Glomerular endothelial cell (primary cell): ENCODE measurements around the gene ST6GAL1. TPM values are rescaled to one million over a fixed set of nuclear protein-coding genes. Genes with fewer than 3 reads are reported as not detected.
"Not testable (repeated sequence)": the region's sequence is repeated elsewhere in the genome, so short reads cannot be mapped to it uniquely, and the experiment has no call there.

Experiments used
- DNase-seq: peaks from one replicate; pipeline ENCODE4 v3.0.0-alpha.2; 2011; ENCODE audit warnings: low read depth, low spot score; ENCODE audit errors: extremely low read depth
- total RNA-seq: library from RNA; depleted of rRNA; stranded (reverse); fragments of >200 nt; gene quantifications from 2 replicates; pipeline ENCODE4 v1.2.3, GENCODE V29; 2015

ST6GAL1 gene
- total RNA-seq, 1 donor from 2014 or later: 81.4 TPM

- no peak for DNase-seq
Measured at GRCh38 chr3:186966406-186966805, 36.1 kb downstream of the ST6GAL1 start.

GRCh38 chr3:186967236-186967635, 36.9 kb downstream of the ST6GAL1 start:
- DNase-seq: not testable (repeated sequence)

- DNase-seq: no peak
Measured at GRCh38 chr3:186967686-186968085, 37.4 kb downstream of the ST6GAL1 start.

GRCh38 chr3:186969607-186970006, 39.3 kb downstream of the ST6GAL1 start:
- no peak for DNase-seq

GRCh38 chr3:186971106-186971505, 40.8 kb downstream of the ST6GAL1 start:
- DNase-seq: not testable (repeated sequence)

- DNase-seq: no peak
Measured at GRCh38 chr3:186971578-186971977, 41.3 kb downstream of the ST6GAL1 start.

GRCh38 chr3:186973702-186974101, 43.4 kb downstream of the ST6GAL1 start:
- DNase-seq: no peak

- no peak for DNase-seq
Measured at GRCh38 chr3:186974824-186975313, 44.5 kb downstream of the ST6GAL1 start.

GRCh38 chr3:186975726-186976125, 45.4 kb downstream of the ST6GAL1 start:
- DNase-seq: no peak

GRCh38 chr3:186976837-186977750, 46.8 kb downstream of the ST6GAL1 start:
- DNase-seq: no peak

- no peak for DNase-seq
Measured at GRCh38 chr3:186978712-186979111, 48.4 kb downstream of the ST6GAL1 start.

GRCh38 chr3:186979852-186980251, 49.5 kb downstream of the ST6GAL1 start:
- DNase-seq: no peak

GRCh38 chr3:186980989-186981388, 50.7 kb downstream of the ST6GAL1 start:
- DNase-seq: no peak

- no peak for DNase-seq
Measured at GRCh38 chr3:186983659-186984058, 53.3 kb downstream of the ST6GAL1 start.

GRCh38 chr3:186984064-186984463, 53.7 kb downstream of the ST6GAL1 start:
- DNase-seq: no peak

- no peak for DNase-seq
Measured at GRCh38 chr3:186985661-186986364, 55.5 kb downstream of the ST6GAL1 start.

- DNase-seq: no peak
Measured at GRCh38 chr3:186986406-186986805, 56.1 kb downstream of the ST6GAL1 start.

GRCh38 chr3:186986816-186987215, 56.5 kb downstream of the ST6GAL1 start:
- no peak for DNase-seq

- no peak for DNase-seq
Measured at GRCh38 chr3:186988806-186989205, 58.5 kb downstream of the ST6GAL1 start.

- no peak for DNase-seq
Measured at GRCh38 chr3:186989429-186989828, 59.1 kb downstream of the ST6GAL1 start.

GRCh38 chr3:186990277-186990676, 60.0 kb downstream of the ST6GAL1 start:
- no peak for DNase-seq

GRCh38 chr3:186990878-186991308, 60.6 kb downstream of the ST6GAL1 start:
- DNase-seq: no peak
